Activated CD8-positive, alpha-beta T cell treated with anti-CD3 and anti-CD28 coated beads for 36 hours (primary cell): ENCODE data around the gene WDR82. TPM values are rescaled to one million over a fixed set of nuclear protein-coding genes. Genes with fewer than 3 reads are reported as not detected.

ENCODE experiments used
- ATAC-seq: fragments of 200-7000 bp; cut with Tn5 transposase; one replicate; pipeline ENCODE4 v1.10.0; 2021; ENCODE audit warnings: mild to moderate bottlenecking, moderate library complexity
- CTCF ChIA-PET: fragments of 350-600 bp; sonication (Branson Sonifier 250); formaldehyde crosslinking; loops from one replicate; lab custom pipeline; 2021; ENCODE audit warnings: antibody characterized with exemption; lab: Charles Lee
- POLR2A ChIA-PET: fragments of 350-600 bp; sonication (Branson Sonifier 250); formaldehyde crosslinking; loops from one replicate; lab custom pipeline; 2021; ENCODE audit warnings: antibody characterized with exemption; lab: Charles Lee
- DNase-seq: peaks from one replicate; pipeline ENCODE4 v3.0.0-alpha.2; 2020
- H3K27ac Mint-ChIP-seq: one replicate; pipeline ENCODE4 v1.8.0; 2021; ENCODE audit warnings: mild to moderate bottlenecking, mixed read lengths
- H3K27me3 Mint-ChIP-seq: one replicate; pipeline ENCODE4 v1.8.0; 2021; ENCODE audit warnings: mixed read lengths
- H3K36me3 Mint-ChIP-seq: one replicate; pipeline ENCODE4 v1.8.0; 2021; ENCODE audit warnings: low read depth, mixed read lengths
- H3K4me1 Mint-ChIP-seq: one replicate; pipeline ENCODE4 v1.8.0; 2021; ENCODE audit warnings: low read depth, mixed read lengths
- H3K4me3 Mint-ChIP-seq: one replicate; pipeline ENCODE4 v1.8.0; 2021; ENCODE audit warnings: mild to moderate bottlenecking, moderate library complexity, mixed read lengths
- H3K9me3 Mint-ChIP-seq: one replicate; pipeline ENCODE4 v1.8.0; 2021; ENCODE audit warnings: mixed read lengths
- CTCF ChIP-seq: fragments of 200-600 bp; IDR thresholded peaks from one replicate; pipeline ENCODE4 v1.8.0; 2022; ENCODE audit warnings: antibody characterized with exemption, mild to moderate bottlenecking
- intact Hi-C: fragments of 100-400 bp; cut with micrococcal nuclease; formaldehyde crosslinking; loops from one replicate; pipeline ENCODE4 v1.10.0; 2022
- total RNA-seq, 2 experiments: library from RNA; stranded (reverse); gene quantifications; one replicate each; pipeline ENCODE4 v1.2.3, GENCODE V29; 2021

The WDR82 gene
- total RNA-seq, 2 experiments from 2014 or later = 103 to 105 TPM

GRCh38 chr3:52230889-52231499 is 47.5 kb downstream of the WDR82 start:
- no peak for DNase-seq
- peaks cover 41% of the 10 kb centered on the region for H3K36me3 Mint-ChIP-seq
- POLR2A ChIA-PET = interaction anchor here (0.6 to 33.3 kb wide), 14 partner anchors 8 to 121 kb away, joined by 3 to 949 read pairs (median 3); partner anchors contain the start of genes GLYCTK and WDR82

GRCh38 chr3:52230461-52230860 is 48.0 kb downstream of the WDR82 start:
- peaks cover 63% of the 10 kb centered on the region for H3K4me1 Mint-ChIP-seq
- intact Hi-C loops = no loop called here
- TF ChIP-seq CTCF = no peak
- H3K27ac Mint-ChIP-seq = peak overlapping the region; percentile 34
- POLR2A ChIA-PET = interaction anchor here (0.6 to 33.3 kb wide), 11 partner anchors 9 to 122 kb away, joined by 3 to 949 read pairs (median 3); partner anchors contain the start of genes GLYCTK, TWF2 and WDR82
- no peaks in the 10 kb centered on the region for H3K9me3 Mint-ChIP-seq
- no peaks in the 10 kb centered on the region for H3K27me3 Mint-ChIP-seq
- DNase-seq = no peak
- no peak overlapping the region for H3K4me3 Mint-ChIP-seq
- CTCF ChIA-PET = interaction anchor here (0.6 to 10.8 kb wide), 17 partner anchors 9 to 288 kb away, joined by 3 to 198 read pairs (median 5); partner anchors contain the start of genes GLYCTK, TLR9 and WDR82
- ATAC-seq = no peak
- H3K36me3 Mint-ChIP-seq = peaks cover 36% of the 10 kb centered on the region

More at GRCh38 chr3:52230889-52231499, 47.5 kb downstream of the WDR82 start:
- Mint-ChIP-seq H3K9me3 (no peaks in the 10 kb centered on the region), H3K27ac (peak overlapping the region; percentile 82), H3K4me1 (peaks cover 63% of the 10 kb centered on the region), H3K4me3 (no peak overlapping the region), H3K27me3 (no peaks in the 10 kb centered on the region)
- intact Hi-C loops = no loop called here
- no peak for ATAC-seq
- CTCF ChIA-PET = interaction anchor here (0.5 to 10.8 kb wide), 27 partner anchors 10 to 322 kb away, joined by 3 to 198 read pairs (median 4); partner anchors contain the start of genes GLYCTK, TLR9 and WDR82
- no peak for TF ChIP-seq CTCF

- intact Hi-C loops = no loop called here
- ATAC-seq = no peak
- Mint-ChIP-seq H3K36me3 (peaks cover 35% of the 10 kb centered on the region), H3K27ac (no peak overlapping the region), H3K4me1 (peaks cover 62% of the 10 kb centered on the region), H3K4me3 (no peak overlapping the region), H3K27me3 (no peaks in the 10 kb centered on the region), H3K9me3 (no peaks in the 10 kb centered on the region)
- ChIA-PET POLR2A (interaction anchor here (0.6 to 33.3 kb wide), 4 partner anchors 9 to 310 kb away, joined by 3 to 949 read pairs (median 8); partner anchors contain the start of genes GLYCTK, TWF2 and WDR82), CTCF (interaction anchor here (1.2 to 10.8 kb wide), 6 partner anchors 9 to 287 kb away, joined by 3 to 194 read pairs (median 10); partner anchors contain the start of gene WDR82)
- no peak for DNase-seq
- TF ChIP-seq CTCF = no peak
Observed at GRCh38 chr3:52229656-52230055, 48.8 kb downstream of the WDR82 start.

GRCh38 chr3:52228751-52229291 is 49.6 kb downstream of the WDR82 start:
- Mint-ChIP-seq H3K9me3 (no peaks in the 10 kb centered on the region), H3K4me1 (peaks cover 63% of the 10 kb centered on the region), H3K27me3 (no peaks in the 10 kb centered on the region), H3K4me3 (no peak overlapping the region), H3K27ac (no peak overlapping the region), H3K36me3 (peaks cover 28% of the 10 kb centered on the region)
- no peak for TF ChIP-seq CTCF
- ATAC-seq = no peak
- POLR2A ChIA-PET = interaction anchor here (0.6 to 33.3 kb wide), 4 partner anchors 8 to 311 kb away, joined by 3 to 949 read pairs (median 8); partner anchors contain the start of genes GLYCTK, TWF2 and WDR82
- no peak for DNase-seq
- intact Hi-C loops = no loop called here
- CTCF ChIA-PET = interaction anchor here (1.2 to 10.8 kb wide), 4 partner anchors 9 to 286 kb away, joined by 3 to 194 read pairs (median 9); no protein-coding TSS in a partner anchor
